Small intestine (tissue), 7 donors: ENCODE results near the gene LDB3. TPM values are rescaled to one million over a fixed set of nuclear protein-coding genes. Genes with fewer than 3 reads are reported as not detected.
A peak's percentile ranks its signal among the peaks of the same experiment; 100 is the strongest.
"Not testable (repeated sequence)": the region's sequence is repeated elsewhere in the genome, so short reads cannot be mapped to it uniquely, and the experiment has no call there.

ENCODE experiments used
- DNase-seq, 2 donors: peaks; one replicate each; pipeline versions ENCODE4 v3.0.0 to v3.0.0-alpha.2; 2013
- FAIRE-seq: peaks from 2 replicates; lab custom pipeline; 2012; peaks lifted over from hg19 to GRCh38; lab: Jason Lieb, UNC
- H3K27ac ChIP-seq, 3 donors: one replicate each; pipeline ENCODE4 v1.5.1; 2013; ENCODE audit warnings: low read length in 2 of 3, mild to moderate bottlenecking in 2 of 3, control low read depth in 1 of 3, inconsistent platforms in 1 of 3, low read depth in 1 of 3, moderate library complexity in 1 of 3
- H3K27me3 ChIP-seq, 3 donors: one replicate each; pipeline ENCODE4 v1.6.1; 2013; ENCODE audit warnings: low read length in 3 of 3, inconsistent platforms in 1 of 3; ENCODE audit not compliant: control insufficient read depth in 3 of 3, insufficient read depth in 3 of 3
- H3K36me3 ChIP-seq, 3 donors: one replicate each; pipeline ENCODE4 v1.6.1; 2013; ENCODE audit warnings: low read length in 3 of 3, inconsistent platforms in 1 of 3, low read depth in 1 of 3, mild to moderate bottlenecking in 1 of 3, moderate library complexity in 1 of 3; ENCODE audit not compliant: control insufficient read depth in 3 of 3, insufficient read depth in 2 of 3
- H3K4me1 ChIP-seq, 3 donors: one replicate each; pipeline ENCODE4 v1.6.1; 2013; ENCODE audit warnings: low read length in 2 of 3, inconsistent platforms in 1 of 3, low read depth in 1 of 3, mild to moderate bottlenecking in 1 of 3, moderate library complexity in 1 of 3; ENCODE audit not compliant: control insufficient read depth in 3 of 3, insufficient read depth in 2 of 3
- H3K4me3 ChIP-seq, 3 donors: one replicate each; pipeline ENCODE4 v1.5.1; 2013; ENCODE audit warnings: low read length in 3 of 3, control low read depth in 1 of 3, inconsistent platforms in 1 of 3, low read depth in 1 of 3, mild to moderate bottlenecking in 1 of 3, moderate library complexity in 1 of 3
- H3K9me3 ChIP-seq, 2 donors: one replicate each; pipeline ENCODE4 v1.6.1; 2013; ENCODE audit warnings: low read depth in 1 of 2, low read length in 1 of 2; ENCODE audit not compliant: control insufficient read depth in 2 of 2, insufficient read depth in 1 of 2
- WGBS, 3 donors: extraction: QIAGEN DNeasy Blood & Tissue Kit; methylation state at CpG; one replicate each; pipeline ENCODE4 v1.1.7; 2013; 5-methylcytosine and 5-hydroxymethylcytosine counted together
- polyA plus RNA-seq, 4 donors: library from polyadenylated mRNA; stranded (reverse) in 3 of 4; unstranded in 1 of 4; fragments of 200-250 nt in 3 of 4; fragments of 120-200 nt in 1 of 4; gene quantifications; one replicate each; pipeline versions ENCODE4 v1.2.1 to v1.2.3, GENCODE V29; 2013
- donor health status: healthy with polysubstance abuse.
- donor health status: control.
- donor health status: control.
- donor health status: Bipolar disorder and iron deficiency.
- donor health status: healthy.

Gene LDB3
- polyA plus RNA-seq, 4 donors = 0.45 to 2.2 (median 1.4) TPM

DNA sequence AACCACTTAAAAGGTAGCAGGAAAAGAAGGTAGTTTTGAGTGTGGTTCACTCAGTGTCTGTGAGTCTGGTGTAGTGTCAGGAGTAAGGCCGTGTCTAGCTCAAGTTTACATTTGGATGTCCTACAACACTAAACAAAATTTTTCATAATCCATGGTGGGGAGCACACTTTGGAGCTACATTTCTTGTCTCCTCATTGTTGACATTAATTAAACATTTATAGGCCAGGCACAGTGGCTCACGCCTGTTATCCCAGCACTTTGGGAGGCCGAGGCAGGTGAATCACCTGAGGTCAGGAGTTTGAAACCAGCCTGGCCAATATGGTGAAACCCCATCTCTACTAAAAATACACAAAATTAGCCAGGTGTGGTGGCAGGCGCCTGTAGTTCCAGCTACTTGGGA lies 67.0 kb downstream of the LDB3 start:
- not testable (repeated sequence) for H3K36me3 ChIP-seq, H3K4me3 ChIP-seq, H3K4me1 ChIP-seq, DNase-seq, H3K9me3 ChIP-seq, H3K27me3 ChIP-seq, FAIRE-seq
- WGBS, 3 donors = 84 to 89% (median 87%) methylated on average over 4 of the region's 4 CpGs
- H3K27ac ChIP-seq = peak overlapping the region in 1 of 3 donors; percentile 63

DNA sequence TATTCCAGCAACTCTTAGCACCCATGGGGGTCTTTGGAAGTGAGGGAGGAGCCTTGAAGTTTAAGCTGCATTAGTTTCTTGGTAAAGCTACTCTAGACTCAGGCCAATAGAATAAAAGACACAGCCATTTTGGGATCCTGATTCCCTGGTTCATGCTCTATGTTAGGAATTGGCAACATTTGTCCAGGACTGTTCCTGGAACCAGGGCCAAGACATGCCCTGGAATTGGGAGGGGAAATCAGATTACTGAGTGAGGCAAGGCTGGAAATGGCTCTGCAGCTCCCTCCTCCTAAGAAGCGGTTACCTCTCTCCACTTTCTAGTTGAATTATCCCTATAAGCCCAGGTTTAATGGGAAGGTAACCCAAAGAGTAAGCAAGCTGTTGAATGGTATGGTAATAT lies 73.9 kb downstream of the LDB3 start:
- 44 to 84% (median 58%) methylated on average over 1 of the region's 1 CpG for WGBS, 3 donors
- H3K9me3 ChIP-seq = no peaks in the 10 kb centered on the region
- H3K27me3 ChIP-seq = no peaks in the 10 kb centered on the region
- DNase-seq (no peak), FAIRE-seq (no peak)
- no peak overlapping the region for H3K27ac ChIP-seq
- no peaks in the 10 kb centered on the region for H3K36me3 ChIP-seq
- no peak overlapping the region for H3K4me3 ChIP-seq
- no peaks in the 10 kb centered on the region for H3K4me1 ChIP-seq

- H3K4me1 ChIP-seq = no peaks in the 10 kb centered on the region
- DNase-seq (no peak), FAIRE-seq (no peak)
- peak overlapping the region in 2 of 3 donors; percentile 26 to 61 for H3K27ac ChIP-seq
- H3K9me3 ChIP-seq = no peaks in the 10 kb centered on the region
- no peaks in the 10 kb centered on the region for H3K27me3 ChIP-seq
- H3K36me3 ChIP-seq = no peaks in the 10 kb centered on the region
- WGBS, 3 donors = 70 to 80% (median 78%) methylated on average over 7 of the region's 7 CpGs
- H3K4me3 ChIP-seq = no peak overlapping the region
These were observed 75.9 kb downstream of the LDB3 start for GRCh38 chr10:86744067-86744725.

DNA sequence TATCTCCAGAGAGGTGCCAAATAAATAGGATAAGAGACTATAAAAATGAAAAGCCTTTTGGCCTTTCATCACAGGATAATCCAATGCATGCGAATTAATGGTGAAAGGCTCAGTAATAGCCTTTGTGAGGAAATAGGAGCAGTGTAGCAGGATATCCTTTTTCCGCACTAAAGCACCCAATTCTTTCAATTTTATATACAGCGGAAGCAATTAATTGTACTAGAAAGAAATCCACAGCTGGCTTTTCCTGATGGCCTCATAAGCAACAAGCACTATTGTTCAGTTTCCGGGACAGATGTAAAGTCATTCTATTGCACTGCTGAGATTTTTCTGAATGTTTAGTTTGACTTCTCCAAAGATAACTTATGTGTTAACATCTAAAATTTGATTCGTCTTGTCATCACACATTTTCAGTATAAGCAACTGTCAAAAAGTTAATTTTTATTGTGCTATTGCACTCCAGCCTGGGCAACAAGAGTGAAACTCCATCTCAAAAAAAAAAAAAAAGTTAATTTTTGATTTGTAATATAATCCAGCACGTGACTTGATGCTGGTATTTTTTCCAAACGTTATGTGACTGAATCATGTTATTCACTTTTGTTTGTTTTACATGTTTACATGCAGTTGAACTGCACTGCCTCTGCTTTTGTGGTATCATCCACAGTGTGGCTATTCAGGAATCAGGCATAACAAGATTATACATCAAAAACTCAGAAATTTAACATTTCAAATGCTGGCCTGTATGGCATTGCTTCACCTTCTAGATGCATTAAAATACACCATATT lies 79.7 kb downstream of the LDB3 start:
- H3K27ac ChIP-seq = peak overlapping the region in 1 of 3 donors; percentile 54
- FAIRE-seq (no peak), DNase-seq (no peak)
- H3K36me3 ChIP-seq = no peaks in the 10 kb centered on the region
- no peak overlapping the region for H3K4me3 ChIP-seq
- WGBS, 3 donors = 38 to 54% (median 52%) methylated on average over 7 of the region's 7 CpGs
- H3K9me3 ChIP-seq = no peaks in the 10 kb centered on the region
- H3K27me3 ChIP-seq = no peaks in the 10 kb centered on the region
- peaks cover 3 to 11% (median 4%) of the 10 kb centered on the region in 3 donors for H3K4me1 ChIP-seq

DNA sequence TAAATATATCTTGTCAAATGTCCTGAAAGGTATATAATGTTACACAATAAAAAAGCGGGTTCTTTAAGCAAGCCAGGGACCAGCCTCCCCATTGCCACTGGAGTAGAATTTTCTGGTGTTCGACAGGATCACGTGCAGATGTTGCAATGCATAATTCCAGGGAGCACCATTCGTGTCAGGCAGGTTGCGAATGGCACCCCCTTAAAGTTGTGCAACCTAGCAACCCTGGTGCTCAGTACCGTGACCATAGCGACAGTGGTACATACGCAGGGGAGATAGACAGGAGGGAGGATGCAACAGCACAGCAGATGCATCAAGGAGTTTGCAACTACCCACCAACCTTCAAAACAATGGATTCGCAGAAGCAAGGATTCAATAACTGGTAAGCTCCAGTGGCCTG lies 81.5 kb downstream of the LDB3 start:
- Histone ChIP-seq H3K27ac (no peak overlapping the region), H3K4me3 (no peak overlapping the region), H3K36me3 (no peaks in the 10 kb centered on the region), H3K27me3 (no peaks in the 10 kb centered on the region), H3K9me3 (no peaks in the 10 kb centered on the region), H3K4me1 (peaks cover 3 to 25% (median 4%) of the 10 kb centered on the region in 3 donors)
- DNase-seq = no peak
- WGBS, 3 donors = 93 to 96% (median 95%) methylated on average over 9 of the region's 9 CpGs
- FAIRE-seq = no peak

- FAIRE-seq (no peak), DNase-seq (no peak)
- Histone ChIP-seq H3K9me3 (no peaks in the 10 kb centered on the region), H3K36me3 (no peaks in the 10 kb centered on the region), H3K27me3 (no peaks in the 10 kb centered on the region), H3K4me3 (no peak overlapping the region), H3K27ac (no peak overlapping the region), H3K4me1 (peaks cover 3 to 31% (median 4%) of the 10 kb centered on the region in 3 donors)
- 93 to 98% (median 98%) methylated on average over 17 of the region's 17 CpGs for WGBS, 3 donors
These were observed 83.2 kb downstream of the LDB3 start for GRCh38 chr10:86751477-86751876.

DNA sequence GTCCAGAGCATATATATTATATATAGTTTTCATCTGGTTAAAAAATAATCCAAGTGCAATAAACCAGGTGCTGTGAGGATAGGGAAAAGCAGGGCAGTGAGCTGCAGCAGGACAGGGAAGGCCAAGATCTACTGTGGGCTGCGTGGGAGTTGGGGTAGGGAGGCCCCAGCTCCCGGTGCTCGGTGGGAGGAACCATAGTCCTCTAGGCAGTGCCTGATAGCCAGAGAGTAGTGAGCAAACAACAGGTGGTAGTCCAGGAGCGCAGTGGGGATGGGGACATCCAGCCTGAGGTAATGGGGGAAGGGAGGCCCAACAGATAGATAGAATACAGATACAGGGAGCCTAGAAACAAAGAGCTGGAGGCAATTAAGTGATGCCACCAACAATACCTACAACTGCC lies 84.0 kb downstream of the LDB3 start:
- FAIRE-seq = no peak
- no peaks in the 10 kb centered on the region for H3K9me3 ChIP-seq
- WGBS, 3 donors = 9 to 56% (median 19%) methylated on average over 4 of the region's 4 CpGs
- no peaks in the 10 kb centered on the region for H3K27me3 ChIP-seq
- DNase-seq = peak; percentile 63 to 70
- H3K27ac ChIP-seq = peak overlapping the region in 2 of 3 donors; percentile 52 to 63
- no peak overlapping the region for H3K4me3 ChIP-seq
- H3K36me3 ChIP-seq = no peaks in the 10 kb centered on the region
- H3K4me1 ChIP-seq = peaks cover 3 to 31% (median 4%) of the 10 kb centered on the region in 3 donors

DNA sequence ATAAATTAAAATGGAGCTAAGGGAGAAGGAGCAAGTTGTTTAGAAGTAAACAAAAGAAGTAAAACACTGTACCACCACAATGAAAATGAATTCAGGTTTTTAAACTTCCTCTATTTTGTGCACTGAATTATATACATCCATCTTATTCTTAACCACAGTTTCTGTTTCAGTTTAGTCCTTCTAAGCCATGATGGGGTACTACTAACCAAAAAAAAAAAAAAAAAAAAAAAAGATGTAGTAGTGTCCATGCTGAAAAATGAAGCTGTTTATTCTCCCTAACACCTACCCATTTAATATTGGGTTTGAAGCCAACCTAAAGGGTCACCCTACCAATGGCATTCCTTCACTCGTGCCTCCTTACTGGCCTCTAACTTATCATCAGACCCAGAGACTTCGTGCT lies 84.7 kb downstream of the LDB3 start:
- no peak overlapping the region for H3K4me3 ChIP-seq
- FAIRE-seq (no peak), DNase-seq (no peak)
- peak overlapping the region in 1 of 3 donors; percentile 63 for H3K27ac ChIP-seq
- H3K4me1 ChIP-seq = peaks cover 3 to 31% (median 4%) of the 10 kb centered on the region in 3 donors
- H3K9me3 ChIP-seq = no peaks in the 10 kb centered on the region
- WGBS, 3 donors = 85 to 95% (median 85%) methylated on average over 2 of the region's 2 CpGs
- no peaks in the 10 kb centered on the region for H3K36me3 ChIP-seq
- H3K27me3 ChIP-seq = no peaks in the 10 kb centered on the region
